Pancreas (tissue), 10 donors: ENCODE measurements around the gene TNXB. TPM values are rescaled to one million over a fixed set of nuclear protein-coding genes. Genes with fewer than 3 reads are reported as not detected.
"Not testable (repeated sequence)": the region's sequence is repeated elsewhere in the genome, so short reads cannot be mapped to it uniquely, and the experiment has no call there.

ENCODE experiments used
- ATAC-seq, 4 donors: fragments of 200-7000 bp; cut with Tn5 transposase; one replicate each; pipeline versions ENCODE4 v1.8.0 to v1.9.1; 2020; ENCODE audit warnings: mild to moderate bottlenecking in 4 of 4, moderate library complexity in 4 of 4
- DNase-seq, 6 donors: peaks; one replicate each; pipeline ENCODE4 v3.0.0-alpha.2; 2020
- FAIRE-seq: peaks from 2 replicates; lab custom pipeline; 2012; peaks lifted over from hg19 to GRCh38; lab: Jason Lieb, UNC
- H3K27ac ChIP-seq, 4 donors: fragments of 200-600 bp; sonication (generic); 1 replicate in 3 of 4; 2 replicates in 1 of 4; pipeline versions ENCODE4 v1.5.0 to v1.8.0; 2020
- H3K27me3 ChIP-seq, 4 donors: fragments of 200-600 bp; one replicate each; pipeline ENCODE4 v1.8.0; 2021
- H3K36me3 ChIP-seq, 3 donors: fragments of 200-600 bp; sonication (generic) in 1 of 3; one replicate each; pipeline versions ENCODE4 v1.5.0 to v1.8.0; 2020 to 2021
- H3K4me1 ChIP-seq, 3 donors: fragments of 200-600 bp; one replicate each; pipeline ENCODE4 v1.8.0; 2021
- H3K4me3 ChIP-seq, 4 donors: fragments of 200-600 bp; sonication (generic) in 2 of 4; one replicate each; pipeline versions ENCODE4 v1.5.0 to v1.8.0; 2020 to 2021
- H3K9me3 ChIP-seq, 4 donors: fragments of 200-600 bp; one replicate each; pipeline ENCODE4 v1.8.0; 2021
- WGBS, 2 donors: extraction: QIAGEN DNeasy Blood & Tissue Kit; methylation state at CpG; one replicate each; pipeline ENCODE4 v1.1.7; 2013; 5-methylcytosine and 5-hydroxymethylcytosine counted together
- intact Hi-C, 3 donors: fragments of 100-400 bp; cut with DNase I; formaldehyde crosslinking; loops; one replicate each; pipeline versions ENCODE4 v1.11.1 to v1.14.2; 2022
- polyA plus RNA-seq, 2 donors: library from polyadenylated mRNA; stranded (reverse); fragments of 200-250 nt; gene quantifications; one replicate each; pipeline ENCODE4 v1.2.3, GENCODE V29; 2013
- total RNA-seq, 6 donors: library from RNA; stranded (reverse); fragmentation: NEBNext Ultra II Directional in 4 of 6; extraction: Animal tissue kit (Norgen Biotek cat#: 25700) in 4 of 6; gene quantifications; one replicate each; pipeline versions ENCODE4 v1.2.1 to v1.2.4, GENCODE V29; 2021 to 2023
- TF ChIP-seq, protein P1 (sequence below), 4 donors: fragments of 200-600 bp; sonication (generic) in 3 of 4; IDR thresholded peaks; one replicate each; pipeline versions ENCODE4 v1.5.0 to v1.8.0; 2021; ENCODE audit warnings: antibody characterized with exemption in 4 of 4
- donor health status: healthy with polysubstance abuse.
- donor health status: DM: no; HTN: no; CAD: no; lungs with moderate emphysema.
- donor health status: DM: no; HTN: no; CAD: no.
- donor health status: control.
- donor health status: control.
- donor health status: Bipolar disorder and iron deficiency.
- donor health status: DM: yes; HTN: yes; CAD: no.
- donor health status: DM: no; HTN: no; CAD: no.
- donor health status: DM: no; HTN: no; CAD: no.
- donor health status: DM: yes; HTN: yes; CAD: no.

The TNXB gene
- total and polyA plus RNA-seq, 8 donors = 5.2 to 18.6 (median 9.9) TPM

DNA sequence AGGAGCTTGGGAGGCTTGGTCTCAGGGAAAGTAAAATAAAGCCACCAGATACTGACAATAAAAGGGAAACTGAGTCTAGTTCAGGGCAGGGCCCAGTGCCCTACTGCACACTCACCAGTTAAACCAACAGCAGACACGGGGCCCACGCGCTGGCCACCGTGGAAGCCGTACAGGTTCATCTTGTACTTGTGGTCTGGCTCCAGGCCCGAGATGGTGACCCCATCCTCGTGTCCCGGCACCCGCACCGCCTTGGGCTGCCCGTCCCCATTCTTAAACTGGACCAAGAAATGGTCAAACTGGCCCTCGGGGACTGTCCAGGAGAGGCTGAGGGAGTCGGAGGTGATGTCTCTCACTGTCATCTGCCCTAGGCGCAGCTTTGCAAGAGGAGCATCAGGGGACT is 44.4 kb downstream of the TNXB start:
- Histone ChIP-seq H3K27ac (no peak overlapping the region), H3K9me3 (no peaks in the 10 kb centered on the region), H3K27me3 (no peaks in the 10 kb centered on the region), H3K36me3 (no peaks in the 10 kb centered on the region), H3K4me3 (no peak overlapping the region), H3K4me1 (no peaks in the 10 kb centered on the region)
- ATAC-seq (no peak), DNase-seq (no peak), FAIRE-seq (no peak)
- WGBS, 2 donors = 80 to 86% methylated on average over 14 of the region's 14 CpGs
- intact Hi-C loops = no loop called here
- TF ChIP-seq, protein P1, sequence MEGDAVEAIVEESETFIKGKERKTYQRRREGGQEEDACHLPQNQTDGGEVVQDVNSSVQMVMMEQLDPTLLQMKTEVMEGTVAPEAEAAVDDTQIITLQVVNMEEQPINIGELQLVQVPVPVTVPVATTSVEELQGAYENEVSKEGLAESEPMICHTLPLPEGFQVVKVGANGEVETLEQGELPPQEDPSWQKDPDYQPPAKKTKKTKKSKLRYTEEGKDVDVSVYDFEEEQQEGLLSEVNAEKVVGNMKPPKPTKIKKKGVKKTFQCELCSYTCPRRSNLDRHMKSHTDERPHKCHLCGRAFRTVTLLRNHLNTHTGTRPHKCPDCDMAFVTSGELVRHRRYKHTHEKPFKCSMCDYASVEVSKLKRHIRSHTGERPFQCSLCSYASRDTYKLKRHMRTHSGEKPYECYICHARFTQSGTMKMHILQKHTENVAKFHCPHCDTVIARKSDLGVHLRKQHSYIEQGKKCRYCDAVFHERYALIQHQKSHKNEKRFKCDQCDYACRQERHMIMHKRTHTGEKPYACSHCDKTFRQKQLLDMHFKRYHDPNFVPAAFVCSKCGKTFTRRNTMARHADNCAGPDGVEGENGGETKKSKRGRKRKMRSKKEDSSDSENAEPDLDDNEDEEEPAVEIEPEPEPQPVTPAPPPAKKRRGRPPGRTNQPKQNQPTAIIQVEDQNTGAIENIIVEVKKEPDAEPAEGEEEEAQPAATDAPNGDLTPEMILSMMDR (IDR thresholded peaks at IDR 0.05) = no peak

DNA sequence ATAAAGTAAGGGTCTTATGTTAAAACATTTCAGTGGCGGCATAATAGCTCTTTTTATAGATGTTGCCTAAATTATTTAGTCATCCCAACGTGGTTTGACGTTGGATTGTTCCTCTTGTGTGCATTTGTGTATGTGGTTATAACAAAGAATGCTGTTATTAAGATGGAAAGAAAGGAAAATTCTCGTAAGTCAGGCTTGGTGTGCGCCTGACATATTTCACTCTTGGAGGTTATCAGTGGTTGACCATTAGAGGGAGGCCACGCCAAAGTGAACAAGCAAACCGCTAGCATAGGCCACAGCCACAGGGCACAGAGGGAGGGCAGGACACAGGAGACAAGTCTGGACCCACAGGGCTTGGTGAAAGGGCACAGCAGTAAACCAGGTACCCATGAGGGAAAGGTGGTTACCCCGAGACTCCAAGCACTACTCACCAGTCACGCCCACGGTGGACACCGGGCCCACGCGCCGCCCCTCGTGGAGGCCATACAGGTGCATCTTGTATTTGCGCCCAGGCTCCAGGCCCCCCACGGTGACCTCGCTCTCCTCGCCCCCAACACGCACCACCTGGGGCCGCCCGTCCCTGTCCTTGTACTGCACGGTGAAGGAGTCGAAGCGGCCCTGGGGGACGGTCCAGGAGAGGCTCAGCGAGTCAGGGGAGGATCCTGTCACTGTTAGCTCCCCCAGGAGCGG is 48.0 kb downstream of the TNXB start:
- Histone ChIP-seq H3K27me3 (no peaks in the 10 kb centered on the region), H3K27ac (no peak overlapping the region), H3K9me3 (no peaks in the 10 kb centered on the region), H3K36me3 (no peaks in the 10 kb centered on the region), H3K4me3 (no peak overlapping the region), H3K4me1 (no peaks in the 10 kb centered on the region)
- DNase-seq (no peak), ATAC-seq (no peak), FAIRE-seq (no peak)
- WGBS, 2 donors = 77 to 85% methylated on average over 24 to 28 of the region's 28 CpGs
- TF ChIP-seq, protein P1 (IDR thresholded peaks at IDR 0.05) = no peak
- intact Hi-C loops = no loop called here

DNA sequence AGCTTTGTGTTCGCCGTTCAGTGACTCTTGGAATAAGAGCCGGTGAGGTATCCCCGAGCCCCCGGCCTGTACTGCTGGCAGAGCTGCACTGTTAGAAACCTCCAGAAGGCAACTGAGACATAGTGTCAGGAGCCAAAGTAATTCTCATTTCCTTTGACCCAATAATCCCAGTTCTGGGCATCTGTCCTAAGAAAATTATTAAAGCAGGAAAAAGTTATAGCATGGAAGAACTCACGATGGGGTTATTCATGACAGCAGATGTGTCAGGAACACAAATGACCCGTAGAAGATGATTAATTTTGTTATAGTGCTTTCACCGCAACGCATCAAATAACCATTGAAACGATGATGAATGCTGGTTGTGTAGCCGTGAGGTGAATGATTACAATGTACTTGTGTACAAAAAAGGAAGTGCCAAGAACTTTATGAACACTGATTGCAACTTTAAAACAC is 50.6 kb downstream of the TNXB start:
- Histone ChIP-seq H3K36me3 (no peaks in the 10 kb centered on the region), H3K27me3 (no peaks in the 10 kb centered on the region)
- WGBS, 2 donors = 46 to 51% methylated on average over 11 of the region's 11 CpGs

DNA sequence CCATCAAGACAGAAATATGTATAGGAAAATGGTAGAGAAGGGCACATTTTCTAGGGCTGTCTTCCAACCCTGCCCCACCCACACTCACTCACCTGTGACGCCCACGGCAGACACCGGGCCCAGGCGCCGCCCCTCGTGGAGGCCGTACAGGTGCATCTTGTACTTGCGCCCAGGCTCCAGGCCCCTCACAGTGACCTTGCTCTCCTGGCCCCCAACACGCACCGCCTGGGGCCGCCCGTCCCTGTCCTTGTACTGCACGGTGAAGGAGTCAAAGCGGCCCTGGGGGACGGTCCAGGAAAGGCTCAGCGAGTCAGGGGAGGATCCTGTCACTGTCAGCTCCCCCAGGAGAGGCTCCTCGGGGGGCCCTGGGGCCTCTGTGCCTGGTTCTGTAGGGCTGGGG is 51.2 kb downstream of the TNXB start:
- Histone ChIP-seq H3K4me3 (no peak overlapping the region), H3K9me3 (no peaks in the 10 kb centered on the region), H3K4me1 (no peaks in the 10 kb centered on the region), H3K27ac (no peak overlapping the region), H3K27me3 (no peaks in the 10 kb centered on the region), H3K36me3 (no peaks in the 10 kb centered on the region)
- TF ChIP-seq, protein P1 (IDR thresholded peaks at IDR 0.05) = no peak
- intact Hi-C loops = no loop called here
- WGBS, 2 donors = 65 to 76% methylated on average over 17 of the region's 17 CpGs
- DNase-seq (no peak), ATAC-seq (no peak), FAIRE-seq (no peak)

More for the DNA sequence above, 50.6 kb downstream of the TNXB start:
- ATAC-seq = no peak
- H3K27ac ChIP-seq = no peak overlapping the region
- H3K4me1 ChIP-seq = no peaks in the 10 kb centered on the region
- intact Hi-C loops = no loop called here
- no peak for FAIRE-seq
- no peak for DNase-seq
- no peak overlapping the region for H3K4me3 ChIP-seq
- TF ChIP-seq, protein P1 (IDR thresholded peaks at IDR 0.05) = no peak
- no peaks in the 10 kb centered on the region for H3K9me3 ChIP-seq

DNA sequence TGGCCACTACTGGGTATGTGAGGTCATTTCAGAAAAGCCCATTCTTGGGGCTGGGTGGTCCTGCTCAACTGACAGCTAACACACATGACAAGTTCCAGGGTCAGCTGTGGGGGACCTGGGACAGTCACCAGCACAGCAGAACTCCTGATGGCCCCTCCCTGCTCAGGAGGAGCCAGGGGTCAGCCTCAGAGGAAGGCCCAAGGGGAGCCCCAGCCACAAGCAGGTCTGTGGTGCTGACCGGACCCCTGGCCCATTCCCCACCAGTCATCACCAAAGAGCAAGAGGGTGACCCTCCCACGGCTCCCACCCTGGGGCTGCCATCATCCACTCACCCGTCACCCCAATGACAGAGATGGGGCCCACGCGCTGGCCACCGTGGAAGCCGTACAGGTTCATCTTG is 52.9 kb downstream of the TNXB start:
- DNase-seq (no peak), ATAC-seq (no peak), FAIRE-seq (no peak)
- Histone ChIP-seq H3K4me1 (no peaks in the 10 kb centered on the region), H3K27ac (no peak overlapping the region), H3K4me3 (no peak overlapping the region), H3K27me3 (no peaks in the 10 kb centered on the region), H3K36me3 (no peaks in the 10 kb centered on the region), H3K9me3 (no peaks in the 10 kb centered on the region)
- intact Hi-C loops = no loop called here
- WGBS, 2 donors = 74 to 96% methylated on average over 7 of the region's 7 CpGs
- TF ChIP-seq, protein P1 (IDR thresholded peaks at IDR 0.05) = no peak

DNA sequence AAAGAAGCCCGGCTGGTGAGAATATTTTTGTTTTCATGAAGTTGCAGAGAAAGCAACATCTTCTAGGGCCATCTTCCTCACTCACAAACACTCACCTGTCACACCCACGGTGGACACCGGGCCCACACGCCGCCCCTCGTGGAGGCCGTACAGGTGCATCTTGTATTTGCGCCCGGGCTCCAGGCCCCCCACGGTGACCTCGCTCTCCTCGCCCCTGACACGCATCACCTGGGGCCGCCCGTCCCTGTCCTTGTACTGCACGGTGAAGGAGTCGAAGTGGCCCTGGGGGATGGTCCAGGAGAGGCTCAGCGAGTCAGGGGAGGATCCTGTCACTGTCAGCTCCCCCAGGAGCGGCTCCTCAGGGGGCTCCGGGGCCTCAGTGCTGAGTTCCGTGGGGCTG is 53.4 kb downstream of the TNXB start:
- 78 to 88% methylated on average over 18 to 21 of the region's 21 CpGs for WGBS, 2 donors
- ATAC-seq, H3K36me3 ChIP-seq, DNase-seq, intact Hi-C loops, H3K27me3 ChIP-seq, H3K4me1 ChIP-seq, H3K4me3 ChIP-seq, H3K9me3 ChIP-seq, FAIRE-seq, H3K27ac ChIP-seq: not testable (repeated sequence)

DNA sequence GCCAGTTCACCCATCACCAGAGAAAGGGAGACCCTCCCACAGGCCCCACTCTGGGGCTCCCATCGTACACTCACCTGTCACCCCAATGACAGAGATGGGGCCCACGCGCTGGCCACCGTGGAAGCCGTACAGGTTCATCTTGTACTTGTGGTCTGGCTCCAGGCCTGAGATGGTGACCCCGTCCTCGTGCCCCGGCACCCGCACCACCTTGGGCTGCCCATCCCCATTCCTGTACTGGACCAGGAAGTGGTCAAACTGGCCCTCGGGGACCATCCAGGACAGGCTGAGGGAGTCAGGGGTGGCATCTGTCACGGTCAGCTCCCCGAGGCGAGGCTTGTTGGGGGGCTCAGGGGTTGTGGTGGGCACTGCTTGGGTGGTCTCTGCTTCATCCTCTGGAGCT is 55.8 kb downstream of the TNXB start:
- H3K9me3 ChIP-seq, H3K27ac ChIP-seq, H3K4me3 ChIP-seq, H3K27me3 ChIP-seq, DNase-seq, ATAC-seq, H3K36me3 ChIP-seq, intact Hi-C loops, H3K4me1 ChIP-seq, FAIRE-seq: not testable (repeated sequence)
- WGBS, 2 donors = 77 to 78% methylated on average over 13 of the region's 13 CpGs
